T-helper 1 cell treated with Interleukin-12 subunit alpha and Interleukin-12 subunit beta and Interleukin-4 antibody, amounts not matched to agents 30 μg/mL and 1 μg/mL, for 36 hours (primary cell): ENCODE results near the gene CCL16.
"Not testable (repeated sequence)": the region's sequence is repeated elsewhere in the genome, so short reads cannot be mapped to it uniquely, and the experiment has no call there.

Experiments used
- H3K27ac Mint-ChIP-seq: one replicate; pipeline ENCODE4 v1.8.0; 2021; ENCODE audit warnings: mild to moderate bottlenecking, mixed read lengths
- H3K27me3 Mint-ChIP-seq: one replicate; pipeline ENCODE4 v1.8.0; 2021; ENCODE audit warnings: low read depth, mixed read lengths
- H3K36me3 Mint-ChIP-seq: one replicate; pipeline ENCODE4 v1.8.0; 2021; ENCODE audit warnings: low read depth, mixed read lengths
- H3K4me1 Mint-ChIP-seq: one replicate; pipeline ENCODE4 v1.8.0; 2021; ENCODE audit warnings: low read depth, mixed read lengths
- H3K4me3 Mint-ChIP-seq: one replicate; pipeline ENCODE4 v1.8.0; 2021; ENCODE audit warnings: mild to moderate bottlenecking, moderate library complexity, mixed read lengths
- H3K9me3 Mint-ChIP-seq: one replicate; pipeline ENCODE4 v1.8.0; 2021; ENCODE audit warnings: mixed read lengths

CCL16 gene

GRCh38 chr17:35972945-35973332, 8.4 kb downstream of the CCL16 start:
- H3K9me3 Mint-ChIP-seq: no peaks in the 10 kb centered on the region
- H3K27me3 Mint-ChIP-seq: peaks cover 4% of the 10 kb centered on the region
- no peak overlapping the region for H3K4me3 Mint-ChIP-seq
- no peaks in the 10 kb centered on the region for H3K36me3 Mint-ChIP-seq
- peaks cover 4% of the 10 kb centered on the region for H3K4me1 Mint-ChIP-seq
- no peak overlapping the region for H3K27ac Mint-ChIP-seq

- Mint-ChIP-seq H3K27ac (no peak overlapping the region), H3K36me3 (no peaks in the 10 kb centered on the region), H3K9me3 (no peaks in the 10 kb centered on the region), H3K27me3 (peaks cover 4% of the 10 kb centered on the region), H3K4me3 (no peak overlapping the region), H3K4me1 (peaks cover 4% of the 10 kb centered on the region)
Measured at GRCh38 chr17:35972535-35972934, 8.8 kb downstream of the CCL16 start.

GRCh38 chr17:35972066-35972465, 9.2 kb downstream of the CCL16 start:
- Mint-ChIP-seq H3K36me3 (no peaks in the 10 kb centered on the region), H3K9me3 (no peaks in the 10 kb centered on the region), H3K27ac (no peak overlapping the region), H3K4me1 (peaks cover 4% of the 10 kb centered on the region), H3K27me3 (peaks cover 4% of the 10 kb centered on the region), H3K4me3 (no peak overlapping the region)

- Mint-ChIP-seq H3K4me1 (peaks cover 4% of the 10 kb centered on the region), H3K36me3 (no peaks in the 10 kb centered on the region), H3K27me3 (peaks cover 8% of the 10 kb centered on the region), H3K9me3 (no peaks in the 10 kb centered on the region), H3K4me3 (no peak overlapping the region), H3K27ac (no peak overlapping the region)
Measured at GRCh38 chr17:35969558-35970380, 11.5 kb downstream of the CCL16 start.

- Mint-ChIP-seq H3K4me3 (no peak overlapping the region), H3K9me3 (no peaks in the 10 kb centered on the region), H3K27me3 (peaks cover 20% of the 10 kb centered on the region), H3K27ac (no peak overlapping the region), H3K4me1 (peaks cover 4% of the 10 kb centered on the region), H3K36me3 (no peaks in the 10 kb centered on the region)
Measured at GRCh38 chr17:35968520-35969054, 12.7 kb downstream of the CCL16 start.

GRCh38 chr17:35965272-35965671, 16.0 kb downstream of the CCL16 start:
- peaks cover 32% of the 10 kb centered on the region for H3K27me3 Mint-ChIP-seq
- no peak overlapping the region for H3K27ac Mint-ChIP-seq

GRCh38 chr17:35963663-35964062, 17.6 kb downstream of the CCL16 start:
- no peak overlapping the region for H3K27ac Mint-ChIP-seq
- H3K4me3 Mint-ChIP-seq: no peak overlapping the region
- no peaks in the 10 kb centered on the region for H3K9me3 Mint-ChIP-seq
- peaks cover 44% of the 10 kb centered on the region for H3K27me3 Mint-ChIP-seq
- no peaks in the 10 kb centered on the region for H3K4me1 Mint-ChIP-seq
- H3K36me3 Mint-ChIP-seq: no peaks in the 10 kb centered on the region

More at GRCh38 chr17:35965272-35965671, 16.0 kb downstream of the CCL16 start:
- H3K36me3 Mint-ChIP-seq: no peaks in the 10 kb centered on the region
- peaks cover 4% of the 10 kb centered on the region for H3K4me1 Mint-ChIP-seq
- no peaks in the 10 kb centered on the region for H3K9me3 Mint-ChIP-seq
- H3K4me3 Mint-ChIP-seq: no peak overlapping the region

- peaks cover 39% of the 10 kb centered on the region for H3K27me3 Mint-ChIP-seq
- no peaks in the 10 kb centered on the region for H3K36me3 Mint-ChIP-seq
- H3K4me1 Mint-ChIP-seq: no peaks in the 10 kb centered on the region
- H3K9me3 Mint-ChIP-seq: no peaks in the 10 kb centered on the region
- no peak overlapping the region for H3K4me3 Mint-ChIP-seq
- H3K27ac Mint-ChIP-seq: no peak overlapping the region
Measured at GRCh38 chr17:35953720-35954119, 27.6 kb downstream of the CCL16 start.

- Mint-ChIP-seq H3K4me3 (no peak overlapping the region), H3K4me1 (peaks cover 3% of the 10 kb centered on the region), H3K36me3 (no peaks in the 10 kb centered on the region), H3K27ac (no peak overlapping the region), H3K9me3 (no peaks in the 10 kb centered on the region), H3K27me3 (peaks cover 18% of the 10 kb centered on the region)
Measured at GRCh38 chr17:35949401-35949800, 31.9 kb downstream of the CCL16 start.

- no peak overlapping the region for H3K4me3 Mint-ChIP-seq
- no peaks in the 10 kb centered on the region for H3K9me3 Mint-ChIP-seq
- no peaks in the 10 kb centered on the region for H3K36me3 Mint-ChIP-seq
- peaks cover 5% of the 10 kb centered on the region for H3K4me1 Mint-ChIP-seq
- H3K27me3 Mint-ChIP-seq: peaks cover 21% of the 10 kb centered on the region
- H3K27ac Mint-ChIP-seq: no peak overlapping the region
Measured at GRCh38 chr17:35948092-35948491, 33.2 kb downstream of the CCL16 start.

GRCh38 chr17:35947156-35947585, 34.1 kb downstream of the CCL16 start:
- Mint-ChIP-seq H3K36me3 (no peaks in the 10 kb centered on the region), H3K27ac (no peak overlapping the region), H3K4me3 (no peak overlapping the region), H3K9me3 (no peaks in the 10 kb centered on the region), H3K4me1 (peaks cover 9% of the 10 kb centered on the region), H3K27me3 (peaks cover 19% of the 10 kb centered on the region)

GRCh38 chr17:35944151-35944550, 37.1 kb downstream of the CCL16 start:
- Mint-ChIP-seq H3K4me3 (no peak overlapping the region), H3K27ac (no peak overlapping the region), H3K27me3 (peaks cover 28% of the 10 kb centered on the region), H3K36me3 (no peaks in the 10 kb centered on the region), H3K4me1 (peaks cover 9% of the 10 kb centered on the region), H3K9me3 (no peaks in the 10 kb centered on the region)

GRCh38 chr17:35943537-35943936, 37.8 kb downstream of the CCL16 start, which contains the start of gene LYZL6:
TSS of gene LYZL6 (minus strand) at chr17:35943713. CDS start at chr17:35939356, 4,357 bp downstream.
- Mint-ChIP-seq H3K4me3 (no peak within 1 kb of the TSS), H3K36me3 (no peaks in the 10 kb centered on the region), H3K27me3 (peaks cover 32% of the 10 kb centered on the region), H3K27ac (no peak within 1 kb of the TSS), H3K9me3 (peaks cover 4% of the 10 kb centered on the region), H3K4me1 (peaks cover 9% of the 10 kb centered on the region)

GRCh38 chr17:35942588-35943186, 38.6 kb downstream of the CCL16 start:
- Mint-ChIP-seq H3K36me3 (no peaks in the 10 kb centered on the region), H3K9me3 (peaks cover 4% of the 10 kb centered on the region), H3K27me3 (peaks cover 32% of the 10 kb centered on the region), H3K4me1 (peaks cover 9% of the 10 kb centered on the region), H3K4me3 (no peak overlapping the region), H3K27ac (no peak overlapping the region)

GRCh38 chr17:35938492-35938891, 42.8 kb downstream of the CCL16 start:
- peaks cover 33% of the 10 kb centered on the region for H3K27me3 Mint-ChIP-seq
- H3K9me3 Mint-ChIP-seq, H3K4me3 Mint-ChIP-seq, H3K36me3 Mint-ChIP-seq, H3K4me1 Mint-ChIP-seq, H3K27ac Mint-ChIP-seq: not testable (repeated sequence)
